Astrocyte of the spinal cord (primary cell): ENCODE measurements around the gene WNK2.

ENCODE experiments used
- DNase-seq: peaks from one replicate; pipeline ENCODE4 v3.0.0; 2011; ENCODE audit warnings: low read depth, low spot score
- H3K4me3 ChIP-seq: 2 replicates; pipeline ENCODE4 v1.5.1; 2011; ENCODE audit warnings: low read depth, mild to moderate bottlenecking, low read length, moderate library complexity
- CTCF ChIP-seq: IDR thresholded peaks from 2 replicates; pipeline ENCODE4 v1.5.1; 2012; ENCODE audit warnings: low read depth, mild to moderate bottlenecking, low read length, inconsistent platforms
- in situ Hi-C: cut with HindIII; loops from 2 replicates; pipeline ENCODE4 v1.10.0; 2017; ENCODE audit warnings: low sequenced_read_pairs

Gene WNK2

DNA sequence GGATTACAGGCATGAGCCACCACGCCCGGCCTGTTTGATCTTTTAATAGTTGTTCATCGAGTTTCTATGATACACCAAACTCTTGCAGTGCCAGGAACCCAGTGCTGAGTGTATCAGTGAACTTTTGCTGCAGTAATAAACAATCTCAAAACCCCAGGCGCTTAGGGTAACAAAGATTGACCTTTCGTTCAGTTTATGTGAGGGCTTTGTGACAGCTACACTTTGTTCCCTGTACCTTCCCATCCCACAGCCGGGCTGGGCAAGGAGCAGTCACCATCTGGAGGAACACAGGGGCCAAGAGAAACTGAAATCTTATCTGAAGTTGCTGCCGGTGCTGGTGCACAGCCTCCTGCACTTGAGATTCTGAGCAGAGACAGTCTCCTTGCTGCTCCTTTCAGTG lies 17.2 kb upstream of the WNK2 start:
- no peak for DNase-seq
- no peak for TF ChIP-seq CTCF
- no peak overlapping the region for H3K4me3 ChIP-seq
- in situ Hi-C loops, result no loop called here

DNA sequence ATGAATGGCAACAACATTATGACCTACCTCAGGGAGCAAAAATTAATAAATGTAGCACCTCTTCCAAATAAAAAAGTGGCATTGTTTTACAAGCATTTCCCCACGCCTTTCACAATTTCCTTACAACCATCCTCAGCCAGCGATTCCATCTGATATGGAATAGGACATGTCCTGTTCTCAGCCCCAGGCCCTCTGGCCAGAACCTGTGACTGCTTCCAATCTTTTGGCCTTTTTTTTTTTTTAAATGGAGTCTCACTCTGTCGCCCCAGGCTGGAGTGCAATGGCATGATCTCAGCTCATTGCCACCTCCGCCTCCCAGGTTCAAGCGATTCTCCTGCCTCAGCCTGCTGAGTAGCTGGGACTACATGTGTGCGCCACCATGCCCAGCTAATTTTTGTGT lies 16.8 kb upstream of the WNK2 start:
- in situ Hi-C loops, result no loop called here

DNA sequence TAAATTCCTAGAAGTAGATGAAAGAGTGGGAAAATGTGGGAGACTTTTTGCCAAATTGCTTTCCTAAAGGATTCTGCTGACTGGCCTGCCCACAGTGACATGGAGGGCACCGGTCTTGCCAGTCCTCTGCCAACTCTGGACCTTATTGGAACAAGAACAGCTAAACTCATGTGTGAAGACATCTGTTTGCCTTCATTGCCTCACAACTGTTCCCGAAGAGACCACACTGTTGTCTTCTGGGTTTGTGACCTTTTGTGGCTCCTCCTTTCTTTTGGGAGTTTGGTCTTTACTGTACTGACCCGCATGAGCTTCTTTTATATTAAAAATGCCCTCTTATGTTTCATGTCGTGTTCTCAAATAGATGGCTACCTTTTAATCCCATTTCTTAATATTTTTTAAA lies 16.1 kb upstream of the WNK2 start:
- no peak for TF ChIP-seq CTCF
- no peak for DNase-seq
- in situ Hi-C loops, result no loop called here
- no peak overlapping the region for H3K4me3 ChIP-seq

More for the DNA sequence above, 16.8 kb upstream of the WNK2 start:
- TF ChIP-seq CTCF, result no peak
- no peak for DNase-seq
- H3K4me3 ChIP-seq, result no peak overlapping the region

DNA sequence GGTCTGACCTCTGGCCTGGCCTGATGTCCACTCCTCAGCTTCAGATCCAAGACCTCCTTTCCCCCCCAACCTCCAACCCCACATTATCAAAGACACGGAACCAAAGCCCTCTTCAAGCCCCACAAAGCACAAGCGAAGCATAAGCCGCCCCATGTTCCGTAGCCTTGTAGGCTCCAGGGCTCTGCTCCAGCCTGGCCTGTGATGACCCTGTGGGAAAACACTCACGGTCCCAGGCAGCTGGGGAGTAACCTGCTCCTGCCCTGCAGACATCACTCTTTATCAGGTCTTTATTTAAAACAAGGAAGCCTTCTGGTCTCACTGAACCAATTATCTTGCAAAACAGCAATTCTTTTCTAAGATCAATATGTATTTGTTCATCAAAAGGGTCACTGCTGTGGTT lies 15.4 kb upstream of the WNK2 start:
- no peak overlapping the region for H3K4me3 ChIP-seq

DNA sequence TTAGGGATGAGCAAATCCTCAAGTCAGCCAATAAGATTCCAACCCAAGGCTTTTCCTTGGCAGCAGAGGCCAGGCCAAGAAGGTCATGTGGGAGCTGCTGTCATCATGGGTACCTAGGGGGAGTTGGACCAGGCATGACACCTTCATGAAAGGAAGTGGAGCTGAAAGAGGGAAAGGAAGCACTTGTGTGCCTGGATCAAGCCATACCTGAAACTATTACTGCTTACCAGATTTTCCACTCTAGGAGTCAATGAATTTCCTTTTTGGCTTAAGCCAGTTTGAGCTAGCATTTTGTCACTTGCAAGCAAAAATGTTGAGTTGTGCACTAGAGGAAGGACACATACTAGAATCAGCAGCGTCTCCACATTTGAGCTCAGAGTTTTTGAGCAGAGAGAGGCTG lies 14.5 kb upstream of the WNK2 start:
- no peak for TF ChIP-seq CTCF
- no peak for DNase-seq
- no peak overlapping the region for H3K4me3 ChIP-seq
- in situ Hi-C loops, result no loop called here

More for the DNA sequence above, 15.4 kb upstream of the WNK2 start:
- in situ Hi-C loops, result no loop called here
- no peak for TF ChIP-seq CTCF
- no peak for DNase-seq

DNA sequence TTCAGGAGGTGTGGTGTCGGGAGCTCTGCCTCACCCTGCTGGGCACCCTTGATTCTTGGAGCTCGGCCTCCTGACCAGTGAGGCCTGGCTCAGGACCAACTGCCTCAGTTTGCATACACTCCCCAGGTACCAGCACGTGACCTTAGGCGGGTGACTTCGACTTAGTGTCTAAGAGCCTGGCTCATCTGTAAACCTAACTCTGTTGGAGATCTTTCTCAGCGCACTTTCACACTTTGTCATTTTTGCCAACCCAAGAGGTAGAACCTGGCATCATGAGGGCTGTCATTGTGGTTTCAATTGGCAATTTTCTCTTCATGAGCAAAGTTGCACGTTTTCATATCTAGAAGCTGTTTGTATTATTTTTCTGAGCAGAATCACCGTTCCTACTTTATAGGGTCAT lies 13.4 kb upstream of the WNK2 start:
- no peak for TF ChIP-seq CTCF
- H3K4me3 ChIP-seq, result no peak overlapping the region
- DNase-seq, result no peak
- in situ Hi-C loops, result no loop called here
